SK-N-SH (cell line): ENCODE data around the gene MEGF6. TPM values are rescaled to one million over a fixed set of nuclear protein-coding genes. Genes with fewer than 3 reads are reported as not detected.

Source experiments
- CTCF ChIA-PET: fragments of 300-600, 350-600 bp; formaldehyde crosslinking; extraction: SDS; loops from one replicate; lab custom pipeline; 2021; lab: Yijun Ruan, JAX
- POLR2A ChIA-PET: fragments of 350-600 bp; sonication (Branson Sonifier 250); formaldehyde crosslinking; extraction: SDS; loops from one replicate; lab custom pipeline; 2020; ENCODE audit warnings: antibody characterized with exemption, inconsistent platforms; lab: Yijun Ruan, JAX
- DNase-seq: peaks from one replicate; pipeline ENCODE4 v3.0.0; 2012
- H2AFZ ChIP-seq: fragments of 200-600 bp; sonication (generic); 2 replicates; pipeline ENCODE4 v1.8.1; 2016; ENCODE audit warnings: antibody characterized with exemption, mild to moderate bottlenecking, low read depth
- H3F3A ChIP-seq: fragments of 200-600 bp; sonication (generic); replicated peaks from 2 replicates; pipeline ENCODE3; 2016; ENCODE audit warnings: antibody characterized with exemption, mild to moderate bottlenecking; ENCODE audit not compliant: insufficient read depth
- H3K27ac ChIP-seq, 2 experiments: fragments of 200-500 bp in 1 of 2; fragments of 200-600 bp in 1 of 2; sonication (Bioruptor generic) in 1 of 2; sonication (generic), shearing (Covaris generic) in 1 of 2; 2 replicates each; pipeline versions ENCODE4 v1.5.1 to v1.6.1; 2014 to 2016; ENCODE audit warnings: low read depth in 2 of 2, inconsistent platforms in 1 of 2, low read length in 1 of 2, mild to moderate bottlenecking in 1 of 2, mixed read lengths in 1 of 2
- H3K27me3 ChIP-seq: fragments of 200-600 bp; sonication (generic), shearing (Covaris generic); 2 replicates; pipeline ENCODE4 v1.6.1; 2016; ENCODE audit warnings: mixed run types; ENCODE audit not compliant: insufficient read depth
- H3K36me3 ChIP-seq, 2 experiments: fragments of 200-500 bp in 1 of 2; fragments of 200-600 bp in 1 of 2; sonication (Bioruptor generic) in 1 of 2; sonication (generic) in 1 of 2; replicated peaks in 1 of 2; 2 replicates each; pipeline versions ENCODE3 to v1.5.1; 2014 to 2016; ENCODE audit warnings: low read length in 1 of 2, mild to moderate bottlenecking in 1 of 2; ENCODE audit not compliant: insufficient read depth in 2 of 2, control insufficient read depth in 1 of 2
- H3K4me1 ChIP-seq, 2 experiments: fragments of 200-500 bp in 1 of 2; fragments of 200-600 bp in 1 of 2; sonication (Bioruptor generic) in 1 of 2; sonication (generic), shearing (Covaris generic) in 1 of 2; 2 replicates each; pipeline versions ENCODE4 v1.5.1 to v1.6.1; 2014 to 2016; ENCODE audit warnings: low read depth in 1 of 2, low read length in 1 of 2, mixed run types in 1 of 2; ENCODE audit not compliant: insufficient read depth in 2 of 2, control insufficient read depth in 1 of 2
- H3K4me2 ChIP-seq: fragments of 200-600 bp; sonication (generic), shearing (Covaris generic); 2 replicates; pipeline ENCODE4 v1.6.1; 2017; ENCODE audit warnings: mixed run types
- H3K4me3 ChIP-seq, 2 experiments: fragments of 200-500 bp in 1 of 2; fragments of 200-600 bp in 1 of 2; sonication (Bioruptor generic) in 1 of 2; sonication (generic), shearing (Covaris generic) in 1 of 2; 2 replicates each; pipeline versions ENCODE4 v1.5.1 to v1.8.1; 2014 to 2016; ENCODE audit warnings: low read depth in 2 of 2, inconsistent platforms in 1 of 2, low read length in 1 of 2, mild to moderate bottlenecking in 1 of 2, mixed read lengths in 1 of 2, moderate library complexity in 1 of 2
- H3K79me2 ChIP-seq: fragments of 200-600 bp; sonication (generic); 2 replicates; pipeline ENCODE4 v1.8.1; 2017; ENCODE audit warnings: mild to moderate bottlenecking; ENCODE audit not compliant: insufficient read depth
- H3K9ac ChIP-seq: fragments of 200-600 bp; sonication (generic); 2 replicates; pipeline ENCODE4 v1.6.1; 2017; ENCODE audit warnings: mixed run types
- H3K9me2 ChIP-seq: fragments of 200-600 bp; sonication (generic); 2 replicates; pipeline ENCODE4 v1.6.1; 2017; ENCODE audit warnings: mixed run types
- H3K9me3 ChIP-seq: fragments of 200-600 bp; sonication (generic); 2 replicates; pipeline ENCODE4 v1.6.1; 2017; ENCODE audit warnings: mixed run types, mild to moderate bottlenecking, moderate library complexity
- H4K20me1 ChIP-seq: fragments of 200-600 bp; sonication (generic); 2 replicates; pipeline ENCODE4 v1.6.1; 2017; ENCODE audit warnings: mild to moderate bottlenecking, mixed run types; ENCODE audit not compliant: insufficient read depth
- EP300 ChIP-seq, 2 experiments: IDR thresholded peaks; 2 replicates each; pipeline versions ENCODE4 v1.4.0 to v1.6.1; 2012; ENCODE audit warnings: borderline replicate concordance in 1 of 2, low read depth in 1 of 2, low read length in 1 of 2
- FOSL2 ChIP-seq: IDR thresholded peaks from 2 replicates; pipeline ENCODE4 v1.4.0; 2012; ENCODE audit warnings: low read depth, mild to moderate bottlenecking, moderate library complexity, borderline replicate concordance
- FOXJ3 ChIP-seq: sonication (generic); formaldehyde crosslinking; IDR thresholded peaks from 2 replicates; pipeline ENCODE4 v1.5.1; 2020; ENCODE audit warnings: mild to moderate bottlenecking, missing genetic modification reagents
- GABPA ChIP-seq: IDR thresholded peaks from 2 replicates; pipeline ENCODE4 v1.4.0; 2012; ENCODE audit warnings: low read depth, mild to moderate bottlenecking
- NFIC ChIP-seq: IDR thresholded peaks from 2 replicates; pipeline ENCODE4 v1.4.0; 2012; ENCODE audit warnings: borderline replicate concordance
- NRF1 ChIP-seq: IDR thresholded peaks from 2 replicates; pipeline ENCODE4 v1.6.1; 2012; ENCODE audit warnings: low read depth, mild to moderate bottlenecking, low read length
- RAD21 ChIP-seq: IDR thresholded peaks from 2 replicates; pipeline ENCODE4 v1.6.1; 2012; ENCODE audit warnings: mild to moderate bottlenecking, low read length
- RCOR1 ChIP-seq: fragments of 150-350 bp; IDR thresholded peaks from 2 replicates; pipeline ENCODE4 v1.6.1; 2017; ENCODE audit warnings: antibody characterized with exemption, low read length
- REST ChIP-seq: IDR thresholded peaks from 2 replicates; pipeline ENCODE4 v1.6.1; 2012; ENCODE audit warnings: mild to moderate bottlenecking, low read depth, low read length, moderate library complexity
- RXRA ChIP-seq: IDR thresholded peaks from 2 replicates; pipeline ENCODE4 v1.4.0; 2012; ENCODE audit warnings: low read depth, mild to moderate bottlenecking, borderline replicate concordance
- SIN3A ChIP-seq: IDR thresholded peaks from 2 replicates; pipeline ENCODE4 v1.6.1; 2012; ENCODE audit warnings: low read depth, mild to moderate bottlenecking, low read length, moderate library complexity, borderline replicate concordance
- SMC3 ChIP-seq: IDR thresholded peaks from 2 replicates; pipeline ENCODE4 v1.6.1; 2012; ENCODE audit warnings: low read depth, low read length, improper control_type of control experiment
- TAF1 ChIP-seq: IDR thresholded peaks from 2 replicates; pipeline ENCODE4 v1.6.1; 2012; ENCODE audit warnings: low read depth, mild to moderate bottlenecking, low read length, moderate library complexity, borderline replicate concordance
- TCF12 ChIP-seq: IDR thresholded peaks from 2 replicates; pipeline ENCODE4 v1.4.0; 2012
- YY1 ChIP-seq: IDR thresholded peaks from 2 replicates; pipeline ENCODE4 v1.4.0; 2012; ENCODE audit warnings: low read depth, mild to moderate bottlenecking
- ZBTB33 ChIP-seq: IDR thresholded peaks from 2 replicates; pipeline ENCODE4 v1.4.0; 2012; ENCODE audit warnings: low read depth, borderline replicate concordance
- WGBS: methylation state at CpG from one replicate; pipeline ENCODE4 v1.1.6; 2017; ENCODE audit warnings: low lambda C conversion rate; 5-methylcytosine and 5-hydroxymethylcytosine counted together
- polyA plus RNA-seq, 3 experiments: library from polyadenylated mRNA; depleted of rRNA; stranded (reverse); fragments of >200 nt; gene quantifications; 2 replicates each; pipeline ENCODE4 v1.2.3, GENCODE V29; 2012

The MEGF6 gene
- polyA plus RNA-seq, 1 of the 3 experiments (the other 2 are of a cell fraction), result 7.6 TPM

GRCh38 chr1:3590951-3591865 is 20.1 kb downstream of the MEGF6 start:
- CTCF ChIA-PET, result interaction anchor here (0.5 to 1.8 kb wide), 11 partner anchors 9 to 1977 kb away, joined by 3 to 10 read pairs (median 4); no protein-coding TSS in a partner anchor
- Histone ChIP-seq H3F3A (no peaks in the 10 kb centered on the region), H3K9me3 (no peaks in the 10 kb centered on the region), H3K4me1 (peaks cover 0 to 12% of the 10 kb centered on the region in 2 experiments; a peak in 1 of 4 replicates), H4K20me1 (no peaks in the 10 kb centered on the region), H3K79me2 (no peaks in the 10 kb centered on the region), H3K36me3 (no peaks in the 10 kb centered on the region), H3K4me2 (no peak overlapping the region), H3K27me3 (no peaks in the 10 kb centered on the region), H2AFZ (no peak overlapping the region), H3K9me2 (no peaks in the 10 kb centered on the region), H3K4me3 (no peak overlapping the region), H3K27ac (no peak overlapping the region; a peak in 1 of 4 replicates), H3K9ac (no peak overlapping the region)
- POLR2A ChIA-PET, result no interaction called here
- 73% methylated on average over 3 of the region's 33 CpGs for WGBS
- DNase-seq, result no peak
- TF ChIP-seq RCOR1 (no peak), RAD21 (no peak), NRF1 (no peak), FOXJ3 (CRISPR knock-in tag) (no peak), REST (no peak), TCF12 (no peak), RXRA (no peak)

DNA sequence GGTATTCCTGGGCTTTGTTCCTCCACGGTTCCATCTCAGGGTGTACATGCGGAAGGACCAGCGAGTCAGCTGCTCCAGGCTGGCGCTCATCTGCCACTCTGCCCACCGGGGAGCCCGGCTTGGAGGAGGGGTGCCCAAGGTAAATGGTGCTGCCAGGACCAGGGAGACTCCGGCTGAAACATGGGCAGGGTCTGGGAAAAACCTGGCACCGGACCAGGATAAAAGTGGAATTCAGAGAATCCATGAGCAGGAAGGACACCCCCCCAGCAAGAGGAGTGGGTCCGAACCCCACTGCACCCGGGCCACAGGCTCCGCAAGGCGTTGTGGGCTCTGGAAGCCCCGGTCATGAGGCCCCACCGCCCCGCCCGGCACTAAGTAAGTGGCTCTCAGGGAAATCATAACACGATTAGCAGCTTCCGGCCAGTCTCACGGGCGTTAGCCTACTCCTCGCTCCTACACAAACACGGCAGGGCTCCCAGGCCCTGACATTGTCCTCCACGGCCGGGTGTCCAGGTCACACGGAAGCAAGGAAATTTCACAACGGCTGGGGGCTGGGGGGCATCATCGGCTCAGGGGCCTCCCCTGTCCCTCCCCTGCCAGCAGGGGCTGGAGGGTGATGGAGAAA is 21.1 kb downstream of the MEGF6 start:
- peak overlapping the region in 1 of 2 experiments; percentile 55; a peak in 1 of 4 replicates for H3K27ac ChIP-seq
- no peak overlapping the region for H3K4me3 ChIP-seq
- no peak overlapping the region for H3K4me2 ChIP-seq
- no peaks in the 10 kb centered on the region for H3K9me2 ChIP-seq
- no peaks in the 10 kb centered on the region for H3K9me3 ChIP-seq
- H3K27me3 ChIP-seq, result no peaks in the 10 kb centered on the region
- peaks cover 0 to 12% of the 10 kb centered on the region in 2 experiments; a peak in 1 of 4 replicates for H3K4me1 ChIP-seq
- H3F3A ChIP-seq, result no peaks in the 10 kb centered on the region
- 43% methylated on average over 4 of the region's 27 CpGs for WGBS
- ChIA-PET POLR2A (no interaction called here), CTCF (interaction anchor here (0.5 to 1.8 kb wide), 8 partner anchors 10 to 1976 kb away, joined by 3 to 10 read pairs (median 4); no protein-coding TSS in a partner anchor)
- peak; percentile 77 for DNase-seq
- H3K79me2 ChIP-seq, result no peaks in the 10 kb centered on the region
- TF ChIP-seq ZBTB33 (no peak), TAF1 (no peak), EP300 (IDR thresholded peaks at IDR 0.05; ENCODE audit: borderline replicate concordance in 1 of 2, low read depth in 1 of 2, low read length in 1 of 2) (no peak), SMC3 (no peak), FOSL2 (no peak), YY1 (no peak), SIN3A (no peak), GABPA (no peak), FOXJ3 (CRISPR knock-in tag) (no peak), TCF12 (no peak), NFIC (no peak), NRF1 (no peak)
- H2AFZ ChIP-seq, result no peak overlapping the region
- no peaks in the 10 kb centered on the region for H3K36me3 ChIP-seq
- no peaks in the 10 kb centered on the region for H4K20me1 ChIP-seq
- H3K9ac ChIP-seq, result no peak overlapping the region
